WTC11 (cell line): ENCODE data around the gene PTX4.

Experiments
- CREB1 ChIP-seq: sonication (generic); formaldehyde crosslinking; IDR thresholded peaks from 2 replicates; pipeline ENCODE4 v1.8.0; 2023; ENCODE audit warnings: mild to moderate bottlenecking, missing genetic modification reagents
- FOXK1 ChIP-seq: sonication (generic); formaldehyde crosslinking; IDR thresholded peaks from 2 replicates; pipeline ENCODE4 v1.8.0; 2022; ENCODE audit warnings: mild to moderate bottlenecking, moderate library complexity, missing genetic modification reagents
- SMAD3 ChIP-seq: sonication (generic); formaldehyde crosslinking; IDR thresholded peaks from 2 replicates; pipeline ENCODE4 v1.8.0; 2022; ENCODE audit warnings: missing genetic modification reagents, mild to moderate bottlenecking, borderline replicate concordance
- TEAD4 ChIP-seq: sonication (generic); formaldehyde crosslinking; IDR thresholded peaks from 2 replicates; pipeline ENCODE4 v1.8.0; 2022; ENCODE audit warnings: mild to moderate bottlenecking, missing genetic modification reagents
- TF ChIP-seq, protein P1 (sequence below): fragments of 200-600 bp; IDR thresholded peaks from 2 replicates; pipeline ENCODE4 v1.8.0; 2022; ENCODE audit warnings: antibody characterized with exemption
- TF ChIP-seq, protein P2 (sequence below): sonication (generic); formaldehyde crosslinking; IDR thresholded peaks from 2 replicates; pipeline ENCODE4 v1.8.1; 2023; ENCODE audit warnings: mild to moderate bottlenecking, missing genetic modification reagents
- TF ChIP-seq, protein P3 (sequence below): sonication (generic); formaldehyde crosslinking; IDR thresholded peaks from 2 replicates; pipeline ENCODE4 v1.8.0; 2022; ENCODE audit warnings: mild to moderate bottlenecking, missing genetic modification reagents
- TF ChIP-seq, protein P4 (sequence below): sonication (generic); formaldehyde crosslinking; IDR thresholded peaks from 2 replicates; pipeline ENCODE4 v1.8.0; 2022; ENCODE audit warnings: mild to moderate bottlenecking, missing genetic modification reagents

DNA sequence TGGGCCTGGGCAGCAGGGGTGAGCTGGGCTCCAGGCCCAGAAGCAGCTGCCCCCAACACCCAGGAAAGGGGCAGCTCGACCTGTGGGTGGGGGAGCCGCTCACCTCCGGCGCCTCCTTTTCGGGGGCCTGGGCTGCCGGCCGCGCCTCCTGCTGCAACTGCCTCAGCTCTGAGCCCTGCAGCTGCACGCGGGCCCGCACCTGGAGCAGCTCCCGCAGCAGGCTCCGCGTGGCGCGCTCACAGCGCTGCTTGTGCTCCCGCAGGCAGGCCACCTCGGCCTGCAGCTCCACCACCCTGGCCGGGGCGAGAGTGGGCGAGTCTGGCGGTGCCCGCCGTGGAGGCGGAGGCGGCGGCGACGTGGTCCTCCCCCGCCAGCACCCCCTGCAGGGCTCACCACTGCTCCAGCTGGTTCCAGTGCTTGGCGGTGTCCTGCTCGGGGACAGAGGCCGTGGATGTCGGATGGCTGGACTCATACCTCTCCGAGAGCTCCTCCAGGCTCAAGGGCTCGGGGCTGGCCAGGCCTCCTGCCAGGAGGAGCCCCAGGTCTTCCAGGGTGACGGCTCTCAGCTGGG lies 45.3 kb downstream of the PTX4 start:
- TF ChIP-seq, protein P1, sequence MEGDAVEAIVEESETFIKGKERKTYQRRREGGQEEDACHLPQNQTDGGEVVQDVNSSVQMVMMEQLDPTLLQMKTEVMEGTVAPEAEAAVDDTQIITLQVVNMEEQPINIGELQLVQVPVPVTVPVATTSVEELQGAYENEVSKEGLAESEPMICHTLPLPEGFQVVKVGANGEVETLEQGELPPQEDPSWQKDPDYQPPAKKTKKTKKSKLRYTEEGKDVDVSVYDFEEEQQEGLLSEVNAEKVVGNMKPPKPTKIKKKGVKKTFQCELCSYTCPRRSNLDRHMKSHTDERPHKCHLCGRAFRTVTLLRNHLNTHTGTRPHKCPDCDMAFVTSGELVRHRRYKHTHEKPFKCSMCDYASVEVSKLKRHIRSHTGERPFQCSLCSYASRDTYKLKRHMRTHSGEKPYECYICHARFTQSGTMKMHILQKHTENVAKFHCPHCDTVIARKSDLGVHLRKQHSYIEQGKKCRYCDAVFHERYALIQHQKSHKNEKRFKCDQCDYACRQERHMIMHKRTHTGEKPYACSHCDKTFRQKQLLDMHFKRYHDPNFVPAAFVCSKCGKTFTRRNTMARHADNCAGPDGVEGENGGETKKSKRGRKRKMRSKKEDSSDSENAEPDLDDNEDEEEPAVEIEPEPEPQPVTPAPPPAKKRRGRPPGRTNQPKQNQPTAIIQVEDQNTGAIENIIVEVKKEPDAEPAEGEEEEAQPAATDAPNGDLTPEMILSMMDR = no peak
- TF ChIP-seq TEAD4 (no peak), CREB1 (no peak), FOXK1 (CRISPR knock-in tag) (no peak), SMAD3 (CRISPR knock-in tag) (no peak)
- TF ChIP-seq, protein P2, sequence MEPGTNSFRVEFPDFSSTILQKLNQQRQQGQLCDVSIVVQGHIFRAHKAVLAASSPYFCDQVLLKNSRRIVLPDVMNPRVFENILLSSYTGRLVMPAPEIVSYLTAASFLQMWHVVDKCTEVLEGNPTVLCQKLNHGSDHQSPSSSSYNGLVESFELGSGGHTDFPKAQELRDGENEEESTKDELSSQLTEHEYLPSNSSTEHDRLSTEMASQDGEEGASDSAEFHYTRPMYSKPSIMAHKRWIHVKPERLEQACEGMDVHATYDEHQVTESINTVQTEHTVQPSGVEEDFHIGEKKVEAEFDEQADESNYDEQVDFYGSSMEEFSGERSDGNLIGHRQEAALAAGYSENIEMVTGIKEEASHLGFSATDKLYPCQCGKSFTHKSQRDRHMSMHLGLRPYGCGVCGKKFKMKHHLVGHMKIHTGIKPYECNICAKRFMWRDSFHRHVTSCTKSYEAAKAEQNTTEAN (CRISPR knock-in tag) = no peak
- TF ChIP-seq, protein P3, sequence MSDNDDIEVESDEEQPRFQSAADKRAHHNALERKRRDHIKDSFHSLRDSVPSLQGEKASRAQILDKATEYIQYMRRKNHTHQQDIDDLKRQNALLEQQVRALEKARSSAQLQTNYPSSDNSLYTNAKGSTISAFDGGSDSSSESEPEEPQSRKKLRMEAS = no peak
- TF ChIP-seq, protein P4, sequence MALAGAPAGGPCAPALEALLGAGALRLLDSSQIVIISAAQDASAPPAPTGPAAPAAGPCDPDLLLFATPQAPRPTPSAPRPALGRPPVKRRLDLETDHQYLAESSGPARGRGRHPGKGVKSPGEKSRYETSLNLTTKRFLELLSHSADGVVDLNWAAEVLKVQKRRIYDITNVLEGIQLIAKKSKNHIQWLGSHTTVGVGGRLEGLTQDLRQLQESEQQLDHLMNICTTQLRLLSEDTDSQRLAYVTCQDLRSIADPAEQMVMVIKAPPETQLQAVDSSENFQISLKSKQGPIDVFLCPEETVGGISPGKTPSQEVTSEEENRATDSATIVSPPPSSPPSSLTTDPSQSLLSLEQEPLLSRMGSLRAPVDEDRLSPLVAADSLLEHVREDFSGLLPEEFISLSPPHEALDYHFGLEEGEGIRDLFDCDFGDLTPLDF (CRISPR knock-in tag) = no peak
